Fibroblast of pulmonary artery (primary cell): ENCODE results near the gene NCK1.
A peak's percentile ranks its signal among the peaks of the same experiment; 100 is the strongest.
"Not testable (repeated sequence)": the region's sequence is repeated elsewhere in the genome, so short reads cannot be mapped to it uniquely, and the experiment has no call there.

Source experiments
- DNase-seq: peaks from one replicate; pipeline ENCODE4 v3.0.0-alpha.2; 2010; ENCODE audit warnings: low read depth
- H3K4me3 ChIP-seq: replicated peaks from 2 replicates; pipeline ENCODE4 v1.5.1; 2011; ENCODE audit warnings: low read depth, mild to moderate bottlenecking, control low read depth, low read length, moderate library complexity
- CTCF ChIP-seq: IDR thresholded peaks from 2 replicates; pipeline ENCODE4 v1.5.1; 2011; ENCODE audit warnings: mild to moderate bottlenecking, control low read depth, low read length, inconsistent platforms; ENCODE audit errors: missing control alignments

Gene NCK1

GRCh38 chr3:136889947-136890346, 27.9 kb downstream of the NCK1 start:
- H3K4me3 ChIP-seq: no peak overlapping the region
- TF ChIP-seq CTCF: no peak
- no peak for DNase-seq

DNA sequence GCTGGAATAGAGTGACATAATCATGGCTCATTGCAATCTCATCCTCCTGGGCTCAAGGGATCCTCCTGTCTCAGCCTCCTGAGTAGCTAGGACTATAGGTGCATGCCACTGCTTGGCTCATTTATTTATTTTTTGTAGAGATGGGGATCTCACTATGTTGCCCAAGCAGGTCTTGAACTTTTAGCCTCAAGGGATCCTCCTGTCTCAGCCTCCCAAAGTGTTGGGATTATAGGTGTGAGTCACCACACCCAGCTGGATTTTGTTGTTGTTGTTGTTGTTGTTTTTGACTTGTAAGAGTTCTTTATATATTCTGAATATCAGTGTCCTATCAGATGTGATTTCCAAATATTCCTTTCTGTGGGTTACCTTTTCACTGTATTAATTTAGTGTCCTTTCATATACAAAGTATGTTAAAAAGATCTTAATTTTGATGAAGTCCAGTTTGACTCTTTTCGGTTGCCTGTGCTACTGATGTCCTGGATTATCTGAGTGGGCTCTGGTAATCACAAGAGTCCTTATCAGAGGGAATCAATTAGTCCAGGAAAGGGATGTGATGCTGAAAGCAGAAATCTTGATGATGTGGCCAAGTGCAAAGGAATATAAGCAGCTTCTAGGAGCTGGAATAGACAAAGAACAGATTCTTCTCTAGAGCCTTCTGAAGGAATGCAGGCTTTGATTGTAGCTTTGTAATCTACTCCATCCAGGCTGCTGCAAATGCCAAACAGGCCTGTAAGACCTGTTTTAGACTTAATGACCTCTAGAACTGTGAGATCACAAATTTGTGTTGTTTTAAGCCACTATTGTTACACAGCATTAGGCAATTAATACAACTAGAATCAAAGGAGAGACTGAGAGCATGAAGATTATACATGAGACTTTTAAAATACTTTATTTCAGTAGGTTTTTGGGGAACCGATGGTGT, 30.2 kb downstream of the NCK1 start:
- no peak for DNase-seq
- H3K4me3 ChIP-seq: no peak overlapping the region
- no peak for TF ChIP-seq CTCF

GRCh38 chr3:136893848-136894443, 31.9 kb downstream of the NCK1 start:
- no peak for TF ChIP-seq CTCF
- H3K4me3 ChIP-seq: no peak overlapping the region
- DNase-seq: peak; percentile 81

- not testable (repeated sequence) for H3K4me3 ChIP-seq, DNase-seq
Observed at GRCh38 chr3:136897171-136897570, 35.2 kb downstream of the NCK1 start.

DNA sequence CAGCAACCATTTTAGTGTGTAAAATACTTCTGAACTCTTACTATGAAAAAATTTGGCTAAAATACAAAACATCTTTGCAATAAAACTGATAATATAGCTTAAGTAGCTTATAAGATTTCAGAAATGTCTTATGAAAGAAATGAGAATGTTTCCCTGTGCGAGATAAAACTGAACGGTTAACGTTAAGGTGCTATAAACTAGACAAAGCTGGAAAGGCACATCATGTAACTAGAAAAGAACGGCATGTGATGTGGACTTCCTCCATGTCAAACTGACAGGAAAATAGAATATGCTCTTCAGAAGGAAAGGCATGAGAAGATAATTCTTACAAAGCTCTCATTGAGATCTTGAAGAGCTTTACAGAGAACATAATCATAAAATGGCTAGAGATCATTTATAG, 36.5 kb downstream of the NCK1 start:
- DNase-seq: no peak
- no peak overlapping the region for H3K4me3 ChIP-seq
- no peak for TF ChIP-seq CTCF

GRCh38 chr3:136898954-136899353, 36.9 kb downstream of the NCK1 start:
- DNase-seq: no peak
- TF ChIP-seq CTCF: no peak
- H3K4me3 ChIP-seq: no peak overlapping the region

- DNase-seq: no peak
- H3K4me3 ChIP-seq: no peak overlapping the region
- TF ChIP-seq CTCF: no peak
Observed at GRCh38 chr3:136899622-136900158, 37.7 kb downstream of the NCK1 start.

DNA sequence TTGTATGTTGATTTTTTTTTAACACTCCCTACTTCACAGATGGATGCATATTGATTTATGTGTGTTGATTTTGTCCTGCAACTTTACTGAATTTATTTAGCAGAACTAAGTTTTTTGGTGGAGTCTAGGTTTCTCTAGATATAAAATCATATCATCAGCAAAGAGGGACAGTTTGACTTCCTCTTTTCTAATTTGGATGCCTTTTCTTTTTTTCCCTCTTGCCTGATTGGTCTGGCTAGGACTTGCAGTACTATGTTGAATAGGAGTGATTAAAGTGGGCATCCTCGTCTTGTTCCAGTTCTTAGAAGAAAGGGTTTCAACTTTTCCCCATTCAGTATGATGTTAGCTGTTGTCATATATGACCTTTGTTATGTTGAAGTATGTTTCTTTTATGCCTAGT, 38.7 kb downstream of the NCK1 start:
- not testable (repeated sequence) for DNase-seq, H3K4me3 ChIP-seq
